SK-N-SH (cell line): Measurements from ENCODE around the gene INO80D. TPM values are rescaled to one million over a fixed set of nuclear protein-coding genes. Genes with fewer than 3 reads are reported as not detected.
"Not testable (repeated sequence)": the region's sequence is repeated elsewhere in the genome, so short reads cannot be mapped to it uniquely, and the experiment has no call there.

ENCODE experiments used
- CTCF ChIA-PET: fragments of 300-600, 350-600 bp; formaldehyde crosslinking; extraction: SDS; loops from one replicate; lab custom pipeline; 2021; lab: Yijun Ruan, JAX
- POLR2A ChIA-PET: fragments of 350-600 bp; sonication (Branson Sonifier 250); formaldehyde crosslinking; extraction: SDS; loops from one replicate; lab custom pipeline; 2020; ENCODE audit warnings: antibody characterized with exemption, inconsistent platforms; lab: Yijun Ruan, JAX
- DNase-seq: peaks from one replicate; pipeline ENCODE4 v3.0.0; 2012
- H2AFZ ChIP-seq: fragments of 200-600 bp; sonication (generic); 2 replicates; pipeline ENCODE4 v1.8.1; 2016; ENCODE audit warnings: antibody characterized with exemption, mild to moderate bottlenecking, low read depth
- H3F3A ChIP-seq: fragments of 200-600 bp; sonication (generic); replicated peaks from 2 replicates; pipeline ENCODE3; 2016; ENCODE audit warnings: antibody characterized with exemption, mild to moderate bottlenecking; ENCODE audit not compliant: insufficient read depth
- H3K27ac ChIP-seq, 2 experiments: fragments of 200-500 bp in 1 of 2; fragments of 200-600 bp in 1 of 2; sonication (Bioruptor generic) in 1 of 2; sonication (generic), shearing (Covaris generic) in 1 of 2; 2 replicates each; pipeline versions ENCODE4 v1.5.1 to v1.6.1; 2014 to 2016; ENCODE audit warnings: low read depth in 2 of 2, inconsistent platforms in 1 of 2, low read length in 1 of 2, mild to moderate bottlenecking in 1 of 2, mixed read lengths in 1 of 2
- H3K27me3 ChIP-seq: fragments of 200-600 bp; sonication (generic), shearing (Covaris generic); 2 replicates; pipeline ENCODE4 v1.6.1; 2016; ENCODE audit warnings: mixed run types; ENCODE audit not compliant: insufficient read depth
- H3K36me3 ChIP-seq, 2 experiments: fragments of 200-500 bp in 1 of 2; fragments of 200-600 bp in 1 of 2; sonication (Bioruptor generic) in 1 of 2; sonication (generic) in 1 of 2; replicated peaks in 1 of 2; 2 replicates each; pipeline versions ENCODE3 to v1.5.1; 2014 to 2016; ENCODE audit warnings: low read length in 1 of 2, mild to moderate bottlenecking in 1 of 2; ENCODE audit not compliant: insufficient read depth in 2 of 2, control insufficient read depth in 1 of 2
- H3K4me1 ChIP-seq, 2 experiments: fragments of 200-500 bp in 1 of 2; fragments of 200-600 bp in 1 of 2; sonication (Bioruptor generic) in 1 of 2; sonication (generic), shearing (Covaris generic) in 1 of 2; 2 replicates each; pipeline versions ENCODE4 v1.5.1 to v1.6.1; 2014 to 2016; ENCODE audit warnings: low read depth in 1 of 2, low read length in 1 of 2, mixed run types in 1 of 2; ENCODE audit not compliant: insufficient read depth in 2 of 2, control insufficient read depth in 1 of 2
- H3K4me2 ChIP-seq: fragments of 200-600 bp; sonication (generic), shearing (Covaris generic); 2 replicates; pipeline ENCODE4 v1.6.1; 2017; ENCODE audit warnings: mixed run types
- H3K4me3 ChIP-seq, 2 experiments: fragments of 200-500 bp in 1 of 2; fragments of 200-600 bp in 1 of 2; sonication (Bioruptor generic) in 1 of 2; sonication (generic), shearing (Covaris generic) in 1 of 2; 2 replicates each; pipeline versions ENCODE4 v1.5.1 to v1.8.1; 2014 to 2016; ENCODE audit warnings: low read depth in 2 of 2, inconsistent platforms in 1 of 2, low read length in 1 of 2, mild to moderate bottlenecking in 1 of 2, mixed read lengths in 1 of 2, moderate library complexity in 1 of 2
- H3K79me2 ChIP-seq: fragments of 200-600 bp; sonication (generic); 2 replicates; pipeline ENCODE4 v1.8.1; 2017; ENCODE audit warnings: mild to moderate bottlenecking; ENCODE audit not compliant: insufficient read depth
- H3K9ac ChIP-seq: fragments of 200-600 bp; sonication (generic); 2 replicates; pipeline ENCODE4 v1.6.1; 2017; ENCODE audit warnings: mixed run types
- H3K9me2 ChIP-seq: fragments of 200-600 bp; sonication (generic); 2 replicates; pipeline ENCODE4 v1.6.1; 2017; ENCODE audit warnings: mixed run types
- H3K9me3 ChIP-seq: fragments of 200-600 bp; sonication (generic); 2 replicates; pipeline ENCODE4 v1.6.1; 2017; ENCODE audit warnings: mixed run types, mild to moderate bottlenecking, moderate library complexity
- H4K20me1 ChIP-seq: fragments of 200-600 bp; sonication (generic); 2 replicates; pipeline ENCODE4 v1.6.1; 2017; ENCODE audit warnings: mild to moderate bottlenecking, mixed run types; ENCODE audit not compliant: insufficient read depth
- EP300 ChIP-seq, 2 experiments: IDR thresholded peaks; 2 replicates each; pipeline versions ENCODE4 v1.4.0 to v1.6.1; 2012; ENCODE audit warnings: borderline replicate concordance in 1 of 2, low read depth in 1 of 2, low read length in 1 of 2
- MXI1 ChIP-seq: IDR thresholded peaks from 2 replicates; pipeline ENCODE4 v1.6.1; 2012; ENCODE audit warnings: mild to moderate bottlenecking, low read depth, low read length, improper control_type of control experiment
- NRF1 ChIP-seq: IDR thresholded peaks from 2 replicates; pipeline ENCODE4 v1.6.1; 2012; ENCODE audit warnings: low read depth, mild to moderate bottlenecking, low read length
- RAD21 ChIP-seq: IDR thresholded peaks from 2 replicates; pipeline ENCODE4 v1.6.1; 2012; ENCODE audit warnings: mild to moderate bottlenecking, low read length
- RCOR1 ChIP-seq: fragments of 150-350 bp; IDR thresholded peaks from 2 replicates; pipeline ENCODE4 v1.6.1; 2017; ENCODE audit warnings: antibody characterized with exemption, low read length
- REST ChIP-seq: IDR thresholded peaks from 2 replicates; pipeline ENCODE4 v1.6.1; 2012; ENCODE audit warnings: mild to moderate bottlenecking, low read depth, low read length, moderate library complexity
- SMC3 ChIP-seq: IDR thresholded peaks from 2 replicates; pipeline ENCODE4 v1.6.1; 2012; ENCODE audit warnings: low read depth, low read length, improper control_type of control experiment
- TEAD4 ChIP-seq: IDR thresholded peaks from 2 replicates; pipeline ENCODE4 v1.4.0; 2012; ENCODE audit warnings: mild to moderate bottlenecking, borderline replicate concordance; ENCODE audit not compliant: insufficient read depth
- YY1 ChIP-seq: IDR thresholded peaks from 2 replicates; pipeline ENCODE4 v1.4.0; 2012; ENCODE audit warnings: low read depth, mild to moderate bottlenecking
- WGBS: methylation state at CpG from one replicate; pipeline ENCODE4 v1.1.6; 2017; ENCODE audit warnings: low lambda C conversion rate; 5-methylcytosine and 5-hydroxymethylcytosine counted together
- polyA plus RNA-seq, 3 experiments: library from polyadenylated mRNA; depleted of rRNA; stranded (reverse); fragments of >200 nt; gene quantifications; 2 replicates each; pipeline ENCODE4 v1.2.3, GENCODE V29; 2012

Gene INO80D
- polyA plus RNA-seq, 1 of the 3 experiments (the other 2 are of a cell fraction): 0.69 TPM

DNA sequence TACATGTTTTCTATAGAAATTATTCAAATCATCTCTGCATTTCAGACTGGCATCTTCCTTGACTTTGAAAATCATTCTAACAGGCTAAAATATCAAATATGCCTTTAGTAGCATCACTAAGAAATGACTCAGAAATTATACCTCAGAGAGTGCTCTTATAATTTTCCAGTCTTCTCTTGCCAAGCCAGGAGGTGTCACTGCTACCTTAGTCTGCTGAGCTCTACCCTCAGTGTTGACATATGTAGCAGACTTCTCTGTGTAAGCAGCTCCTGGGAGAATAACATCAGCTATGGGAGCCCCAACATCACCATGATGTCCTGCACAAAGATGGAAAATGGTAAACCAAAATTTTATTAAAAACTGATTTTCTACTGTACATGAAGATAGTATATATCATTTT, 41.7 kb upstream of the INO80D start:
- CTCF ChIA-PET: interaction anchor here (1.2 to 1.5 kb wide), 2 partner anchors 11 to 29 kb away, joined by 3 to 5 read pairs; no protein-coding TSS in a partner anchor
- TF ChIP-seq RAD21 (peak; percentile 20; the same call in 1 of the 2 replicates), YY1 (no peak), MXI1 (no peak), REST (no peak), TEAD4 (no peak), NRF1 (no peak)

DNA sequence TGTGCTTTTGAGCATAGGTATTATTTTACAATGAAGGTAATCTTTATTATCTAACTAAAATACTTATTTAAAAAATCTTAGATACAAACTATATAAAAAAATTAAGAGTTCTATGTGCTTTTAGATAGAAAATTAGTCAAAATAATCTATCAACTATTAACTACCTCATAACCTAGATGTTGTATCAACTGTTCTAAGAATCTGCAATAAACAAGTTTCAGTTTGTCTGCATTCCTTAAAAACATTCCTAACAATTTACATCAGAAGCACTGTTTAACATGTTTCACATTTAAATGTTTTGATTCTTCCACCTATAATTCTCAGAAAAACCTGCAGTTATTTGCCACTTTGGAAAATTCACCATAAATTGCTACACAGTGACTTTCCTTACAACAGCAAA, 39.9 kb upstream of the INO80D start:
- Histone ChIP-seq H3K9me3 (no peaks in the 10 kb centered on the region), H3K4me3 (no peak overlapping the region), H3K4me1 (no peaks in the 10 kb centered on the region), H3K9ac (no peak overlapping the region), H3K4me2 (no peak overlapping the region), H3K9me2 (no peaks in the 10 kb centered on the region), H2AFZ (no peak overlapping the region), H3K27ac (no peak overlapping the region), H3K79me2 (no peaks in the 10 kb centered on the region), H3K27me3 (no peaks in the 10 kb centered on the region), H3K36me3 (peaks cover 59 to 82% of the 10 kb centered on the region in 2 experiments), H4K20me1 (no peaks in the 10 kb centered on the region), H3F3A (peaks cover 11% of the 10 kb centered on the region)
- no peak for DNase-seq
- POLR2A ChIA-PET: no interaction called here
- CTCF ChIA-PET: no interaction called here
- TF ChIP-seq SMC3 (no peak), EP300 (IDR thresholded peaks at IDR 0.05; ENCODE audit: borderline replicate concordance in 1 of 2, low read depth in 1 of 2, low read length in 1 of 2) (no peak), RCOR1 (no peak)

More for the DNA sequence above, 41.7 kb upstream of the INO80D start:
- H4K20me1 ChIP-seq: no peaks in the 10 kb centered on the region
- H3K27me3 ChIP-seq: no peaks in the 10 kb centered on the region
- H3K4me3 ChIP-seq: no peak overlapping the region
- H3F3A ChIP-seq: peaks cover 11% of the 10 kb centered on the region
- H3K4me1 ChIP-seq: no peaks in the 10 kb centered on the region
- no peaks in the 10 kb centered on the region for H3K9me3 ChIP-seq
- no peak overlapping the region for H3K27ac ChIP-seq
- H3K4me2 ChIP-seq: no peak overlapping the region
- no peak overlapping the region for H3K9ac ChIP-seq
- POLR2A ChIA-PET: interaction anchor here (0.6 kb wide), 1 partner anchor 42 kb away, joined by 3 read pairs; the partner anchor contains the start of gene INO80D
- no peak overlapping the region for H2AFZ ChIP-seq
- no peaks in the 10 kb centered on the region for H3K79me2 ChIP-seq
- H3K9me2 ChIP-seq: no peaks in the 10 kb centered on the region
- peaks cover 53 to 83% of the 10 kb centered on the region in 2 experiments for H3K36me3 ChIP-seq
- no peak for DNase-seq

DNA sequence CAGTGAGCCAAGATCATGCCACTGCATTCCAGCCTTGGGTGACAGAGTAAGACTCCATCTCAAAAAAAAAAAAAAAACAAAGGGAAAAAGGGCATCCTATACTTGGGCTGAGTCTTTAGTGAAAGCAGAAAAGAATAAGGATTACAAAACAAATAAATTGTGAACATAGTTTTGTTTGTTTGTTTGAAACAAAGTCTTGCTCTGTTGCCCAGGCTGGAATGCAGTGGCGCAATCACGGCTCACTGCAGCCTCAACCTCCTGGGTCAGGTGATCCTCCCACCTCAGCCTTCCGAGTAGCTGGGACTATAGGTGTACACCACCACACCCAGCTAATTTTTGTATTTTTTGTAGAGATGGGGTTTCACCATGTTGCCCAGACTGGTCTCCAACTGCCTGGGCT, 36.6 kb upstream of the INO80D start:
- Histone ChIP-seq H3F3A (peaks cover 11% of the 10 kb centered on the region), H3K36me3 (peaks cover 55 to 80% of the 10 kb centered on the region in 2 experiments)
- not testable (repeated sequence) for H3K4me2 ChIP-seq, H3K4me3 ChIP-seq, H3K4me1 ChIP-seq, H2AFZ ChIP-seq, H3K9ac ChIP-seq, H3K79me2 ChIP-seq, H3K9me2 ChIP-seq, H4K20me1 ChIP-seq, DNase-seq, H3K27ac ChIP-seq, H3K27me3 ChIP-seq, H3K9me3 ChIP-seq
- CTCF ChIA-PET: interaction anchor here (1.0 kb wide), 1 partner anchor 31 kb away, joined by 3 read pairs; no protein-coding TSS in a partner anchor
- 94% methylated on average over 3 of the region's 3 CpGs for WGBS
- POLR2A ChIA-PET: interaction anchor here (0.5 kb wide), 1 partner anchor 37 kb away, joined by 3 read pairs; no protein-coding TSS in a partner anchor
